ENCODE results near the gene ZYX.

- TF ChIP-seq SP1 (CRISPR knock-in tag; conservative IDR thresholded peaks at IDR 0.05) (no peak), ZNF317 (CRISPR knock-in tag; IDR thresholded peaks at IDR 0.05; ENCODE audit: borderline replicate concordance, low read depth) (no peak), NR1H2 (CRISPR knock-in tag; IDR thresholded peaks at IDR 0.05) (no peak), CTCF (IDR thresholded peaks at IDR 0.05) (no peak), PREB (CRISPR knock-in tag; IDR thresholded peaks at IDR 0.05; ENCODE audit: borderline replicate concordance) (no peak), ETV6 (CRISPR knock-in tag; IDR thresholded peaks at IDR 0.05) (no peak), E2F4 (CRISPR knock-in tag; IDR thresholded peaks at IDR 0.05; ENCODE audit: borderline replicate concordance, low read depth) (no peak), ZNF416 (CRISPR knock-in tag; IDR thresholded peaks at IDR 0.05) (no peak), MAX (CRISPR knock-in tag; IDR thresholded peaks at IDR 0.05) (no peak), ZNF232 (CRISPR knock-in tag; IDR thresholded peaks at IDR 0.05) (no peak), ATF1 (CRISPR knock-in tag; IDR thresholded peaks at IDR 0.05) (no peak), IRF1 (CRISPR knock-in tag; IDR thresholded peaks at IDR 0.05) (no peak), ATF2 (CRISPR knock-in tag; IDR thresholded peaks at IDR 0.05; ENCODE audit: borderline replicate concordance, low read depth) (no peak)
Observed at GRCh38 chr7:143389316-143390103, 8.4 kb downstream of the ZYX start.

Data from WTC11 (cell line).